Measurements from ENCODE around the gene PTCH1.
A peak's percentile ranks its signal among the peaks of the same experiment; 100 is the strongest.

PTCH1 gene

DNA sequence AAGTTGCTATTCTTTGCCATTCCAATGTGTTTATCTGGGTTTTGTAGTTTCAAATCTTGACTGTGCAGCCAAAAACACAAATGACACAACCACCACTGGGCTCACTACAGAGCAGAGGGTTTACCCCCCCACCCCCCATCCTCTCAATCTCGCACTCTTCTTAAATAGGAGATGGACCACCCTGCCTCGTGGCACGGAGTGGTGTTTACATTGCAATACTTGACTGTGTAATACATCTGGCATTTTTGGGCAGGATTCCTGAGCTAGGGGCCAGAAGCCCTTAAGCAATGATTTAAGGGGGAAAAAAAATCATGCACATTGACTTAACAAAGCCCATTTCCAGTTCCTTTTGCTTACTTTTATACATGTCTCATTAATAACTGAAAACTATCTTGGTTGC is 19.0 kb downstream of the PTCH1 start:
- no peak for DNase-seq

DNA sequence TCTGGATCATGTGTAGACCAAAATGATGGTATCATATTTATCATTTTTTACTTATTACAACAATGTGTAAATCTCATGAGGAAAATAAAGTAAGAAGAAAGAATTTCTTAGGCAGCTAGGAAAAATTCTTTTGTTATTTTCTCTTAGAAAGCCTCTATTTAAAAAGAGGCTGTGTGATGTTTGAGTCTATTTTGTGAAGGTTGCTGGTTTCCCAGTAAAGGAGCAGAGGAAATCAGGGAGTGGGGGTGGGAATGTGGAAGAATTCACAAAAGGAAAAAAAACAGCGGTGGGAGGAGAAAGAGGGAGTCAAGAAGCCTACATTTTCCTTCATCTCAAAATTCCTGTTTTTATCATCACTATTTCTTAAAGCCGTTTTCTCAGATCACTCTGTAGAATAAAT is 20.1 kb downstream of the PTCH1 start:
- DNase-seq, result no peak

DNA sequence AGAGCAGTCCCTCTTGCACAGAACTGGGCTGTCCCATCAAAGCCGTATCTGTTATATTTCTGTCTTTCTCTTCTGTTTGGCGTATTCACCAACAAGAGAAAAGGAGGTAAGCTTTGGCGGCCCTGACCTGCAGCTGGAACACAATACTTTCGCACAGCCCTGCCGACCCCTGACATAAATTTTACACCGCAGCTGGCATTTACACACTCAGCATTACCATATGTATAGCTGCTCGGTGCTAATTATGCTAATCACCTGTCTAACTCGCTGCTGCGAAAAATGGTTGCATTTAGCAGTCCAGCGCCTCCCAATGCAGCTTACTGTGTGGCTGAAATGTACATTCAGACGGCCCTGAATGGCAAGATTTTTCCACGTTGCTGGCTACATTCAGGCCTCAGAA is 20.8 kb downstream of the PTCH1 start:
- no peak for DNase-seq

DNA sequence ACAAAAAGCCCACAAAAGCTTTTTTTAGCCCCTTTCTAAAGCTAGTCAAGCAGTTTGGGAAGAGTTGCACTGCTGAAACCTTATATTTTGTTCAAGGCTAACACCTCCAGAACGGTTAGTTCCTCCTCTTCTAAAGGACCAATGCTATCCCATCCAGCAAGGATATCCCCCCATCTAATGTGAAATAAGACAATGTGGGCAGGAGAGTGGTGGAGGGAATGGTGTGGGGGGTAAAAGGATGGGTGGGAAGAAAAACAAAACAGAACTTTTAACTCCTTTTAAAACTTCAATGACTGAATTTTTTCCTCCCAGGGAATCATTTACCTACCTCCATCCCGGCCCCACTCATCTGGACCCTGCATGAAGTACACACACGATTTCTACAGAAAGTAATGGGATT is 21.2 kb downstream of the PTCH1 start:
- no peak for DNase-seq

DNA sequence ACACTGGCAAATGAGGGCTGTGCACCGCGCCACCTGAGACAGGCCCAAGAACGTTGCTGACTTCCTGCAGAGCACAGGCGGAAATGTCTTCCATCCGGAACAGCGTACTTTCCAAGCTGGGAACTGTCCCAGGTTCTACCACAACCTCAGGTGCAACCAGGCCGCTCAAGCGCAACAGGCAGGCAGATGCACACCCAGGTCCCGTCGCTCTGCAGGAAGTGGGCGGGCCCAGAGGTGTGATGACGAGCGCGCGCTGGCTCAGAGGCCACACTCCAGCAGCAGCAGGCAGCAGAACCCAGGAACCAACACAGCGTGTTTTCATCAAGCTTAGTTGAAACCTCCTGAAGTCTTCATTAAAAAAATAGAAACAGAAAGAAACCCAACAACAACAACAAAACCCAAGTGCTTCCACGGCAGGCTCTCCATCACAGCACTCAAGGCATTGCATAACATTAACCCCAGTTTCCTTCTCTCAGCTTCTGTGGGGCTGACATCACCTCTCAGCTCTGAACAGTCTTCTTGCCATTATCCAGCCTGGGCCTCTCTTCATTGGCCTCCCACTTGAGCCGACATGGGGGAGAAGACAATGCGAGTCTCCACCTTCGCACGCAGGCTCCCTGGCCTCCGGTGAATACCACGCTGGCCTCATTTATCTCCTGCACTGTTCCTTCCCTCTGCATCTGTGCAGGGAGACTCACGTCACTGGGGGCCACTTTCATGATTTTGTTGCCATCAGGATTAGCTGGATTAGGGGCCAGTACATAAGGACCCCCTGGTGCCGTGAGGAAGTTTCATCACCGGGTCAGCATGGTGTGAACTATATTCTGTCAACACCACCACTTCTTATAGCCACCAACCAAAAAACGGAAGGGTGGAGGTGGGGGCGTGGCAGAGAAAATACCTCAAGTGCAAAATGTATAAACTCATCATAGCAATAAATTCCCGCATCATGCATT is 22.1 kb downstream of the PTCH1 start:
- DNase-seq, result peak; percentile 95

DNA sequence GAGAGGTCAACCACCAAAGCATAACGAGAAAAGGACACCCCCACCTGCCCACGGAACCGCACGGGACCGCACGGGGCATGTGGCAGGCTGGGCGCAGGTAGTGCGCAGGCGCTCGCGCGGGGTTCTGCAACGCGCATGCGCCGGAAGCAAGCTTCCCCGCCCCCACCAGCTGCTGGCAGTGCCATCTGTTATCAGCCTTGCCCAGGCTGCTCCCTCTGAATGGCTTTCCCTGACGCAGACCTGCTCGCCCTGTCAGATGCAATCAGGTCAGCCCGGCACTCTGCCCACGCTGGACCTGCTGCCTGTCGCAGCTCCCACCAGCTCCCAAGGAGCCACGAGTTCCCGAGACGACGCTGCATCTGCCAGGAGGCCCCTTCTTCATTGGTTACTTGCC is 22.8 kb downstream of the PTCH1 start:
- DNase-seq, result peak; percentile 89

DNA sequence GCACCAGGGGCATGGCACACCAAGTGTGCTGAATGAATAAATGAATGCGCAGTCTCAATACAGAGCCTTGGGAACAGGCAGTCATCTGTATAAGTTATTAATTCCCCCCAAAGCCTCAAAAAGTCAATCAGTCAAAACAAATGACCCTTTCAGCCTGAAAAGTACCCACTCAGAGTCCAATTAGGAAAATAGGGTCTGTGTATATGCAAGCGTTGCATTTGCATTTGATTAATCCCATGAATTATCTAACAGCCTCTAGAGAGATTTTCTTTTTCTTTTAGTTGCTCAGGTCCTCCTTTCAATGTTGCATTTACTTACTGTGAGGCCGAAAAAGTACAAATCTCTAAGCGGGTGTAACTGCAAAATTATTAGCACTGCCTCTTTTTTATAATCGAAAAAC is 23.4 kb downstream of the PTCH1 start:
- no peak for DNase-seq

DNA sequence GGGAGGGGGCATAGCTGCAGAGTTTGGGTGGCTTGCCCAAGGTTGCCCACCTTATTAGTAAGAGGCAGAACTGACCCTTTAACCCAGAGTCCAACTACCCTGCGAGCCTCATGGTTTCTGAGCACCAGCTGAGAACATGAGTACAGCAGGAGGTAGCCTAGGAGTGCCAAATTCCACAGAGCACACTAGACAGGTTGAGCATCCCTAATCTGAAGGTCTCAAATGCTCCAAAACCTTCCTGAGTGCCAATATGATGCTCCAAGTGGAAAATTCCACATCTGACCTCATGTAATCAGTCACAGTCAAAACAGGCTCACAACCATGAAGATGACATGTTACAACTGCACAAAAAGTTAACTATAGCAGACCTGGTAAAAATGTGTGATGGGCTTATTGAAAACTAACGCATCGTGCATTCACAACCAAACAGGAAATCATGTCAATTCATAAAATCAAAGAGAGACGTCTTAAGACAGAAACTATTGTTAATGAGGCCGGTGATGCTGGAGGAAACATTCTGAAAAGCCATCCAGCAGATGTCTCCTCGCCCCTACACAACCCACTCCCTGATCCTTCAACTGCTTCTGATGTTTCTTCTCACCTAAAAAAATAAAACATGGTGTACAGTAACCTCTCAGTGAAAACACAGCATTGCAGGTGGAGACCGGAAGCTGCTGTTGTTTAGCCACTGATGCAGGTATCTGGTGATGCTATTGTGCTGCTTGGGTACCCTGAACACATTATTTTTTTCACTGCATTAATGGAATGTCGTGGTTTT is 25.0 kb downstream of the PTCH1 start:
- no peak for DNase-seq

DNA sequence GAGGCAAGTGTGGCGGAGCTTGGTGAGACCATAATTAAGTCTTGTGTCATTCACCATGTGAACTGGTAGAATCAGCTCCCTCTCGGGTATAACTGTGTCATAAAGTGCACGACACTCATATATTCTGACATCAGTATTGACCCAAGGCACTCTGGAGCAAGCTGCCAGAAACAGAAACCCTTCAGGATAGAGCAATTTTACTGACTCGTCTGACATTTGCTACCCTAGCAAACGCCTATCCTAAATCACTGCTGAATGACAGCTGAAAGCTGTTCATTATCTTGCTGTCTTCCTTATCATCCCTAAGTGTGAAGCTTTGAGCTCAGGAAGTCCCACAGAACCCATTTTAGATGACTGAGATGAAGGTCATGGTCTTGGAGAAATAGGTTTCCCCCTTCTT is 27.8 kb downstream of the PTCH1 start:
- DNase-seq, result no peak

DNA sequence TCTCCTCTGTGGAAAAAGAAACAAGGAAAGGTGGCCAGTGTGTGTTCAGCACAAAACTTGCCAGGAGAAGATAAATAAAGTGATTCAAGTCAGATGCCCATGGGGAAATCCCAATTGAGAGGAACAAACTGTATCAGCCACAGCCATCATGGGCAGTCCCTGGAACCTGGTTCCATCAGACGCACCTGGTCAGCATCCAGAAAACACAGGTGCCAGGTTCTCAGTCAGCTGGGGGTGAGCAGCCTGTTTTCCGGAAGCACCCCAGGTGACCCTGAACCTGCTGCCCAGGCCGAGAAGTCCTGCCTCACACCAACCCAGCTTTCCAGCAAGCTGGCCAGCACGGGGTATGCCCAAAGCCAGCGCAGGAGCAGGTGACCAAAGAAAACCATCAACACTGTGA is 30.5 kb downstream of the PTCH1 start:
- DNase-seq, result no peak

DNA sequence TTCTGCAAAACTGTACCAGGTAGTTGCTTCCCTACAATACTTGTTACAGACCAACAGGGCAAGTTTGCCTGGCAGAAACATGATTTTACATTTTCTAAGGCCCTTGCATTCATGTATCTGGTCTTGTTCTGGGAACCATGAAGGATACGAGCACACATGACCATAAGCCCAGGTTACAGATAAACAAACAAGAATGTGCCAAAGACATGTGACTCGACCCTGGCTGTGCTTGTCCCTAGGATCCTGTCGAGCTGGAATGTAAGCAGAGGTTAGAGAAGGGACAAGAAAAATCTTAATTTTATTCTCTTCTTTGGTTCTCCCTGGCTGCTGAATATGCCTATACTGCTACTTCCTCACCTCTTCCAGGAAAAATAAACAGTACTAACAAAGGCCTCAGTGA is 32.5 kb downstream of the PTCH1 start:
- DNase-seq, result no peak

DNA sequence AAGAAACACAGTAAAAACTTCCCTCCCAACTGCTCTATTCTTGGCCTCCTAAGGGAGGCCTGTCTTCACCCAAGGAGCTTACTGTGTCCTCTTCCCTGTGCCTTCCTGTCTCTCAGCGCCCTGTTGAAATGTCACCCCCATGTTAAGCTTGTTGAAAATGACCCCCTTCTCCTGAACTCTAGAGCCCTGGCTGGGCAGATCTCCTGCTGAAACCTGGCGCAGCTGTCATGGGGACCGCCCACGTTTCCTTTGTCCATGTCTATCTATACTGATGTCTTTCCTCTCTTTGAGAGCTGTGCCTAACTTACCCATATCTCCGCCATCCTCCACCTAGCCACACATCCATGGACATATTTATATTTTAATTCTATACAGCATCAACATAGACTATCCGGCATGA is 33.3 kb downstream of the PTCH1 start:
- no peak for DNase-seq

DNA sequence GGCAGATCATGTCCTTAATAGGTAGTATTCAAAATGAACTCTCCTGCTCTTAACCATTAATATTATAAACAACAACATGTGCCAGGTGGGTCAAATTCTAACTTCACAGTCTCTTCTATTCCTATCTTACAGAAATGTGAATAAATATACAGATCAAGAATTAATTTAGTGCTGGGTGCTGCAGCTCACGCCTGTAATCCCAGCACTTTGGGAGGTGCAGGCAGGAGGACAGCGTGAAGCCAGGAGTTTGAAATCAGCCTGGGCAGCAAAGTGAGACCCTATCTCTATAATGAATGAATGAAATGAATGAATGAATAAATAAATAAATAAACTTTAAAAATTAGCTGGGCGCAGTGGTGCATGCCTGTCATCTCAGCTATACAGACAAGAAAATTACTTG is 34.1 kb downstream of the PTCH1 start:
- no peak for DNase-seq

DNA sequence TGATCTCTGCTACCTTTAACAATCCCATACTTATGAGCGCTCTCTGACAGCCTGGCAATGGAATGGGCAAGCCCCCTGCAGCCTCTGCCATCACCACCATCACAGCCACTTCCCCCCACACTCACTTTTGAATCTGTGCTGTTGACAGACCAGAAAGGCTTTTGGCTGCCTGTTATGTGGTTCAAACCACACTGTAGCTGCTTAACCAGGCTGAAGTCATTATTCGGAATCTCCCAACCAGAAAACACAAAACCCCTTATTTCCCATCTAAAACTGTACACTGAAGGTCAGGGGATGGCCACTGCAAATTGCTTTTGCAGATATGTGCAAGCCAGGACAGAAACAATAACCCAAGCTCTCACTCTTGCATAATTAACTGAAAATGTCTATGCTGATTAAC is 35.8 kb downstream of the PTCH1 start:
- DNase-seq, result no peak

DNA sequence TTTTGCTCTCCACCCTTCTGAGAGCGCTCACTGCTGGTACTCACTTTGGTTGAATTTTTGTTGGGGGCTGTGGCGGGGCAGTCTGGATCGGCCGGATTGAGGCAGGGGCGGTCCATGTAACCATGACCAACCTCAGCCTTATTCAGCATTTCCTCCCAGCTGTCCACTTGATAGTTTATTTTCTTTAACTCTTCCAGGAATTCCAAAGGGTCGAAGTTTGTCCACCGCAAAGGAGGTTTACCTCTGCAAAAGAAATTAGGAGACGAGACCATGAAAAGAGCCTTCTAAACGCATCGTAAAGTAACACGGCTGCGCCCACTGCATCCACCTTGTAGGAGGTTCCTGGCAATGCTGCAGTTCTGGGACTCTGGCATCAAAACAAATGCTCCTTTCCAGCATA is 36.4 kb downstream of the PTCH1 start:
- no peak for DNase-seq

DNA sequence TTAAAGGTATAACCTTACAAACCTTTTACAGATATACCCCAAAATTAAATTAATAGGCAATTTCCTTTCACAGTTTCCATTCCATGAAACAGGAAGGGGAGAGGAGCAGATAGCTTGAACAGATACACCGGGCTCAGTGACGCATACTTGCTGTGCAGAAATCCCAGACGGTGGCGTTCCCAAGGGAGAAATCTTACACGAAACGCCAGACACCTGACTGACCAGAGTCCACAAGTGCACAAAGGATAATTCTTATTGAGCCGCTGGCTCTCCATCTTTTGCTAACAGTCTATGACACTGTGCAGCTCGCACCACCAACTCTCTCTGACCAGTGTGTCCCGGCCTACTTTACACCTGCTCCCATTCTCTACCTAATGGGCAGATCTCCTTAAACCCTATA is 37.4 kb downstream of the PTCH1 start:
- no peak for DNase-seq

DNA sequence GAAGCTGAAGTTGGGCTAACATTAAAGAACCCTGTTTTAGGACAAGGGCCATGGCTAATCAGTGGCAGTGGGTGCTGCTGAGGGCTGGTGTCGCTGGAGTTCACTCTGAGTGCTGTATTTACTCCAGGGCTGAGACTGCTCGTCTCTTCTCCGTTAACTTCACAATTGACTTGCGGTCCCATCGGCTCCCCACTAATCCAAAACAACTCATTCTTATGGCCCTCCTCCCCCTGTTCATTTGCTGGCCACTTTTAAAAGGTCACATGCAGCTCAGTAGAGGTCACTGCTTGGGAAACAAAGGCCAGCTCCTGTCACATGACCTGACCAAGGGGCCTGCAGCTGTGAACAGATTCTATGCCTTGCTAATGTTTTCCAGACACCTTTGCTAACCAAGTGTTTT is 38.4 kb downstream of the PTCH1 start:
- no peak for DNase-seq

DNA sequence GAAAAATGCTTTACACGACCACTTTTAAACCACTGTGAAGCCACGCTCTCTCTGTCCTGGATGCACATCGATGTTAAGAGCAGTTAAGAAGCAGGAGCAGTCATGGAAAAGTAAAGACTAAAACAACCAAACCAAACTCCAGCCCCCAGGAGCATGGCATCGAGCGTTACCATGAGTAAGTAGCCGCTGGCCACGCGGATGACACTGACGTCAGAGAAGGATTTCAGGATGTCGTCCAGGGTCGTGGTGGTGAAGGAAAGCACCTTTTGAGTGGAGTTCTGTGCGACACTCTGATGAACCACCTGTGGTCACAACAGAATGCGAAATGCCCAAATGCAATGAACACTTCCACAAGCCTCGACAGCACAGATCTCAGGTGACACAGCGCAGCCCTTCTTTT is 38.9 kb downstream of the PTCH1 start:
- no peak for DNase-seq

DNA sequence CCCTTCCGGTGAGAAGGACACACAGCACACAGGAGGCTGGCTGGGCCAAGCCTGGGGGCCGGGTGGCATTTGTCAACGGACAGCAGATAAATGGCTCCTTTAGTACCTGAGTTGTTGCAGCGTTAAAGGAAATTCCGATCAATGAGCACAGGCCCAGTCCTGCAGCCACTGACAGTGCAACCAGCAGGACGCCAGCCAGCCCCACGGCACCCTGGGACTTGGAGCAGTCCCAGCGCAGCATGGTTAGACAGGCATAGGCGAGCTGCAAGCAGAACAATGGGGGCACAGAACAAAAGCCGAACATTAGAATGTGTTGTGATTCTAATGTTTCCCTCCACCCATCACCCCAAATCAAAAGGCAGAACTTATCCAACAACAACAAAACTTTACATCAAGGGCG is 39.3 kb downstream of the PTCH1 start:
- DNase-seq, result no peak

DNA sequence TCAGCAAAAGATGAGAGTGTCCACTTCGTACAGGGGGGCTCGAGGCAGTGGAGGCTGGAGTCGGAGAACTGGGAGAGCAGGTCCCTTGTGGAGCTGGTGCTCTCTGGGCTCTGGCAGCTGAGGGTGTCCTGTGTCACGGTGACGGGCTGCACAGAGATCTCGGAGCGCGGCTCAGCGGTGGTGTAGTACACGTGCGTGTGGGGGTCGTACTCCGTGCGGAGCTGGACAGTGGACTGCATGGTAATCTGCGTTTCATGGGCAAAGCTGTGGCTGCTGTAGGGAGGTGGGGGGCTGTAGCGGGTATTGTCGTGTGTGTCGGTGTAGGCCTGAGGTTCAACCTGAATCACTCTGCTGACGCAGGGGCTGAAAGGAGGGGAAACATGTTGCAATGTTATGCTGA is 48.0 kb downstream of the PTCH1 start:
- DNase-seq, result no peak

DNA sequence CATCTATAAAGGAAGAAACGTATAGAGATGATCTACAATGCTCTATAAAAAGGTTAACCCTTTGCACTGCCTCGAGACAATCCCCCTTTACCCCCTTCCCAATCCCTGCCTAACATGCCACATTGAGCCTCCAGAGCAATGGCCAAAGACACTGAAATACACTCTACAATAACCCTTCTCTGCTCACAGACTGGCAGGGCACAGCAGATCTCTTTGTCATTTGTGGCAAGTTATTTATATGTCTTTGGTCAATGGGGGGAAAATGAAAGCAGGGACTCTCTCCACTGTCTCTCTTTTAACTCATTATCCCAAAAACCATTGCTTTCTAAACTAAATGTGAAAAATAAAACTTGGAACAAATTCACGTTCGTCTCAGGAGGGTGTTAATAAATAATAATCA is 51.7 kb downstream of the PTCH1 start:
- no peak for DNase-seq

DNA sequence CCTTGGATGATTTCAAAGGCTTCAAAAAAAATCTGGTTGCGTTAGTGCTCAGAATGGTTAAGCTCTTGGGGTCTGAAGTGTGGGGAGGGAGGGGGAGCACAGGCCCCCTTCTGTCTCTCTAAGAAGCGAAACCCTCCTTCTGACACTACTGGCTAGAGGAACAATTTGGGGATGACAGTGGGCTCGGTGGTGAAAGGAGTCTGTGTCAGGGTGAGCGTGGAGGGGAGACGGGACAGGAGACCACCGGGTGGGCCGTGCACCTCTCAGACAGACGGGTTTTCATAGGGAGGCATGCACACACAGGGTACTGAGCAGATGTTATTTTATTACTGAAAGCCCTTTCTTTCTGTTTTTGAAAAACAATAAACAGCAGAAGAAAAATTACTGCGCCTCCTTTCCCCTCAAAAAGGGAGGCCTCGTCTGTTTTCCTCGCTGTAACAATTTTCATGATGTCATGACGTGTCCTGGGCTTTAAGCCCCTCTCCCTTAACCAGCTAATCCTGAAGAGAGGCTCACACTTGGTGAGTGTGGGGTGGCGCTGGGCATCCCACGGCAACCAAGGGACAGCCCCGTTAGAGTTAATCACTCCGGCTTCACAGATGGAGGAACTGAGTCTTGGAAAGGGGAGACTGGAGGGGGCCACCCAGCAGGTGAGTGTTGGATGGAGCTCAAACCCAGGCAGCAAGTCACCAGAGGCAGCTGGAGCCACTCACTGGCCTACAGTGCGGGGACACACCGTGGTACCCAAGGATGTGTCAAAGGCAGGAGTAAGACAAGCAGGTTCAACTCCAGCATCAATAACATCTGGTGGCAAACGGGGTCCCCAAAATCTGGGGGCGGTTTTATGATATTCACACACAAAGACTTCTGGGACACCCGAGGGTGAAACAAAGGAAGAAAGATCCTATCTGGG is 53.4 kb downstream of the PTCH1 start:
- no peak for DNase-seq
